Kidney epithelial cell (primary cell): ENCODE results near the gene SIGLEC12. TPM values are rescaled to one million over a fixed set of nuclear protein-coding genes. Genes with fewer than 3 reads are reported as not detected.

Source experiments
- DNase-seq: peaks from one replicate; pipeline ENCODE4 v3.0.0-alpha.2; 2010; ENCODE audit warnings: low read depth
- H3K27me3 ChIP-seq: 2 replicates; pipeline ENCODE4 v1.6.0; 2011; ENCODE audit warnings: low read length; ENCODE audit not compliant: control insufficient read depth, insufficient read depth
- H3K36me3 ChIP-seq: 2 replicates; pipeline ENCODE4 v1.5.1; 2011; ENCODE audit warnings: low read length; ENCODE audit not compliant: control insufficient read depth, insufficient read depth
- H3K4me3 ChIP-seq: 2 replicates; pipeline ENCODE4 v1.5.1; 2011; ENCODE audit warnings: low read depth, mild to moderate bottlenecking, control low read depth, low read length
- CTCF ChIP-seq: IDR thresholded peaks from 2 replicates; pipeline ENCODE4 v1.5.1; 2011; ENCODE audit warnings: mild to moderate bottlenecking, moderate library complexity, low read length, control low read depth, inconsistent platforms; ENCODE audit not compliant: insufficient read depth, poor library complexity, severe bottlenecking
- total RNA-seq: library from RNA; depleted of rRNA; stranded (reverse); fragments of >200 nt; gene quantifications from 2 replicates; pipeline ENCODE4 v1.2.3, GENCODE V29; 2015

Gene SIGLEC12
- total RNA-seq, 1 donor from 2014 or later, result not detected

DNA sequence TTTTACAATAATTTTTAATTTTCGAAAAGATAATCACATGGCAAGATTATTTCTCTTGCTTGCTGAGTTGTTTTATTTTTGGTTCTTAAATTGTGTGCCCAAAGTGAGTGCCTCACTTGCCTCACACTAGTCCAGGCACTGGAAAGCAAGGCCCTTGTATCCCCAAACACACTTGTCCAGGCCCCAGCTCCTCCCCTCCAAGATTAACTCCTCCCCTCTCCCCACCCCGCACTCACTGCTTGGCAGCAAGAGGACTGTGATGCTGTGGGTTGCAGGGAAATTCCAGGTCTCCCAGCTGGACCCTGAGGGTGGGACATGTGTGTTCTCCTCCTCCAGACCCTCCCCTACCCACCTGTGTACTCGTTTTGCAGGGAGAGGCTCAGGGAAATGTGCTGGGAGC is 3.9 kb downstream of the SIGLEC12 start:
- H3K4me3 ChIP-seq, result no peak overlapping the region
- no peak for DNase-seq
- no peak for TF ChIP-seq CTCF
- H3K36me3 ChIP-seq, result no peaks in the 10 kb centered on the region
- no peaks in the 10 kb centered on the region for H3K27me3 ChIP-seq

- Histone ChIP-seq H3K4me3 (no peak overlapping the region), H3K27me3 (no peaks in the 10 kb centered on the region)
These were observed 7.8 kb downstream of the SIGLEC12 start for GRCh38 chr19:51493776-51494175.

GRCh38 chr19:51491586-51491985 is 10.0 kb downstream of the SIGLEC12 start:
- no peak for TF ChIP-seq CTCF
- H3K36me3 ChIP-seq, result no peaks in the 10 kb centered on the region
- no peak overlapping the region for H3K4me3 ChIP-seq
- no peaks in the 10 kb centered on the region for H3K27me3 ChIP-seq
- DNase-seq, result no peak

More at GRCh38 chr19:51493776-51494175, 7.8 kb downstream of the SIGLEC12 start:
- TF ChIP-seq CTCF, result no peak
- H3K36me3 ChIP-seq, result no peaks in the 10 kb centered on the region
- no peak for DNase-seq

- TF ChIP-seq CTCF, result no peak
- DNase-seq, result no peak
- Histone ChIP-seq H3K4me3 (no peak overlapping the region), H3K27me3 (no peaks in the 10 kb centered on the region), H3K36me3 (no peaks in the 10 kb centered on the region)
These were observed 10.9 kb downstream of the SIGLEC12 start for GRCh38 chr19:51490676-51491075.

- TF ChIP-seq CTCF, result no peak
- DNase-seq, result no peak
- Histone ChIP-seq H3K27me3 (no peaks in the 10 kb centered on the region), H3K4me3 (no peak overlapping the region), H3K36me3 (no peaks in the 10 kb centered on the region)
These were observed 12.5 kb downstream of the SIGLEC12 start for GRCh38 chr19:51489113-51489512.

DNA sequence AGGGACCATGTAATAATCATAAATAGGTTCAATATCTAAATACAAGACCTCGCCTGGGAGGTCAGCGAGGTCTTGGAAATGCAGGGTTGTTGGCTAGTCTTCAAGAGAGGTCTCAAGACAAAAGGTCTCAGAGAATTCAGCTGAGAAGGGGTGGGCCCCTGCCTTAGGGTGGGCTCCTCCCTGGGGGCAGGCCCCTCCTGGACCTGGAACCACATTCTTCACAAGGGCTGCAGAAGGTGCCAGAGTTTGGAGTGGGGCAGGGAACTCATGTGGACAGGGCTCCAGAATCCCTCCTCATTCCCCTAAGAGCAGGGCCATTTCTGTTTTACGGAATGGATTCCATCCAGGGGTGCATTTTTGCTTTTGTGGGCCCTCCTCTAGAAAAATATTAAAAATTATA is 13.1 kb downstream of the SIGLEC12 start:
- DNase-seq, result no peak

More for the DNA sequence above, 13.1 kb downstream of the SIGLEC12 start:
- Histone ChIP-seq H3K4me3 (no peak overlapping the region), H3K27me3 (no peaks in the 10 kb centered on the region), H3K36me3 (no peaks in the 10 kb centered on the region)
- no peak for TF ChIP-seq CTCF
